Adrenal gland (tissue), 5 donors: ENCODE data around the gene PAQR5.
"Not testable (repeated sequence)": the region's sequence is repeated elsewhere in the genome, so short reads cannot be mapped to it uniquely, and the experiment has no call there.

ENCODE experiments used
- POLR2A ChIP-seq, 2 donors: fragments of 450-650 bp; IDR thresholded peaks; one replicate each; pipeline ENCODE4 v1.6.1; 2017; ENCODE audit warnings: antibody characterized with exemption in 2 of 2, mild to moderate bottlenecking in 2 of 2, moderate library complexity in 1 of 2
- TF ChIP-seq, protein P1 (sequence below), 6 experiments: fragments of 450-650 bp in 4 of 6; fragments of 200-600 bp in 2 of 6; sonication (generic) in 1 of 6; IDR thresholded peaks; 1 replicate in 5 of 6; 2 replicates in 1 of 6; pipeline versions ENCODE4 v1.5.1 to v1.8.0; 2016 to 2021; ENCODE audit warnings: antibody characterized with exemption in 6 of 6, mild to moderate bottlenecking in 2 of 6, moderate library complexity in 1 of 6
- donor health status: DM: no; HTN: no; CAD: no.

DNA sequence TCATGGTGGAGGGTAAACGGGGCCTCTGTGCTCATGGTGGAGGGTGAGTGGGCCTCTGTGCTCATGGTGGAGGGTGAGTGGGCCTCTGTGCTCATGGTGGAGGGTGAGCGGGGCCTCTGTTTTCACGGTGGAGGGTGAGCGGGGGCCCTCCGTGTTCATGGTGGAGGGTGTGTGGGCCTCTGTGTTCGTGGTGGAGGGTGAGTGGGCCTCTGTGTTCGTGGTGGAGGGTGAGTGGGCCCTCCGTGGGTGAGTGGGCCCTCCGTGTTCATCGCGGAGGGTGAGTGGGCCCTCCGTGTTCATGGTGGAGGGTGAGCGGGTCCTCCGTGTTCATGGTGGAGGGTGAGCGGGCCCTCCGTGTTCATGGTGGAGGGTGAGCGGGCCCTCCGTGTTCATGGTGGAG, 85.4 kb downstream of the PAQR5 start:
- not testable (repeated sequence) for TF ChIP-seq POLR2A (IDR thresholded peaks at IDR 0.05)
- TF ChIP-seq, protein P1, sequence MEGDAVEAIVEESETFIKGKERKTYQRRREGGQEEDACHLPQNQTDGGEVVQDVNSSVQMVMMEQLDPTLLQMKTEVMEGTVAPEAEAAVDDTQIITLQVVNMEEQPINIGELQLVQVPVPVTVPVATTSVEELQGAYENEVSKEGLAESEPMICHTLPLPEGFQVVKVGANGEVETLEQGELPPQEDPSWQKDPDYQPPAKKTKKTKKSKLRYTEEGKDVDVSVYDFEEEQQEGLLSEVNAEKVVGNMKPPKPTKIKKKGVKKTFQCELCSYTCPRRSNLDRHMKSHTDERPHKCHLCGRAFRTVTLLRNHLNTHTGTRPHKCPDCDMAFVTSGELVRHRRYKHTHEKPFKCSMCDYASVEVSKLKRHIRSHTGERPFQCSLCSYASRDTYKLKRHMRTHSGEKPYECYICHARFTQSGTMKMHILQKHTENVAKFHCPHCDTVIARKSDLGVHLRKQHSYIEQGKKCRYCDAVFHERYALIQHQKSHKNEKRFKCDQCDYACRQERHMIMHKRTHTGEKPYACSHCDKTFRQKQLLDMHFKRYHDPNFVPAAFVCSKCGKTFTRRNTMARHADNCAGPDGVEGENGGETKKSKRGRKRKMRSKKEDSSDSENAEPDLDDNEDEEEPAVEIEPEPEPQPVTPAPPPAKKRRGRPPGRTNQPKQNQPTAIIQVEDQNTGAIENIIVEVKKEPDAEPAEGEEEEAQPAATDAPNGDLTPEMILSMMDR (IDR thresholded peaks at IDR 0.05): not testable (repeated sequence)
